K562 (cell line): ENCODE measurements around the gene SEC31A. TPM values are rescaled to one million over a fixed set of nuclear protein-coding genes. Genes with fewer than 3 reads are reported as not detected.
A peak's percentile ranks its signal among the peaks of the same experiment; 100 is the strongest.

Experiments
- COPS2 ChIP-seq: fragments of 450-650 bp; conservative IDR thresholded peaks from 2 replicates; pipeline ENCODE4 v1.6.1; 2016; ENCODE audit warnings: mild to moderate bottlenecking, moderate library complexity
- DDX20 ChIP-seq: fragments of 450-650 bp; IDR thresholded peaks from 2 replicates; pipeline ENCODE4 v1.6.1; 2016; ENCODE audit warnings: missing genetic modification characterization, low read depth, mild to moderate bottlenecking, missing compliant biosample characterization, moderate library complexity
- DMBX1 ChIP-seq: fragments of 250-450 bp; sonication (Bioruptor Pico); IDR thresholded peaks from 2 replicates; pipeline ENCODE4 v1.8.0; 2022; ENCODE audit warnings: inconsistent platforms, mild to moderate bottlenecking, moderate library complexity, borderline replicate concordance
- EGR1 ChIP-seq: fragments of 450-650 bp; conservative IDR thresholded peaks from 2 replicates; pipeline ENCODE4 v1.6.1; 2017; ENCODE audit warnings: mild to moderate bottlenecking
- ETV5 ChIP-seq: sonication (generic); formaldehyde crosslinking; IDR thresholded peaks from 2 replicates; pipeline ENCODE4 v1.4.0; 2020; ENCODE audit warnings: low read depth, mild to moderate bottlenecking, missing genetic modification reagents
- FOXA1 ChIP-seq: fragments of 450-650 bp; IDR thresholded peaks from 2 replicates; pipeline ENCODE4 v1.6.1; 2016; ENCODE audit warnings: mild to moderate bottlenecking, borderline replicate concordance
- HNRNPH1 ChIP-seq: fragments of 200-400 bp; formaldehyde crosslinking; optimal IDR thresholded peaks from 2 replicates; pipeline ENCODE3; 2017; ENCODE audit warnings: low read depth, mild to moderate bottlenecking, low read length, moderate library complexity
- NBN ChIP-seq: fragments of 450-650 bp; IDR thresholded peaks from 2 replicates; pipeline ENCODE4 v1.6.1; 2016; ENCODE audit warnings: low read depth, mild to moderate bottlenecking
- POLR2AphosphoS5 ChIP-seq: IDR thresholded peaks from 2 replicates; pipeline ENCODE4 v1.6.1; 2011; ENCODE audit warnings: mild to moderate bottlenecking, low read depth, low read length, moderate library complexity; ENCODE audit not compliant: control insufficient read depth, insufficient read depth
- PYGO2 ChIP-seq: fragments of 450-650 bp; IDR thresholded peaks from 2 replicates; pipeline ENCODE4 v1.6.1; 2016; ENCODE audit warnings: mild to moderate bottlenecking, missing genetic modification characterization, moderate library complexity, missing compliant biosample characterization
- SRF ChIP-seq, 2 experiments: fragments of 250-450, 450-650 bp in 1 of 2; sonication (Bioruptor Pico) in 1 of 2; sonication (generic) in 1 of 2; formaldehyde crosslinking; IDR thresholded peaks; 2 replicates each; pipeline versions ENCODE4 v1.5.0 to v1.5.1; 2020 to 2022; ENCODE audit warnings: mild to moderate bottlenecking in 1 of 2, missing genetic modification reagents in 1 of 2
- SRSF1 ChIP-seq: fragments of 200-400 bp; formaldehyde crosslinking; IDR thresholded peaks from 2 replicates; pipeline ENCODE4 v1.6.1; 2017; ENCODE audit warnings: mild to moderate bottlenecking, low read depth, low read length, moderate library complexity
- ZNF444 ChIP-seq: fragments of 250-450 bp; sonication (Bioruptor Pico); IDR thresholded peaks from 2 replicates; pipeline ENCODE4 v1.4.0; 2020; ENCODE audit warnings: mild to moderate bottlenecking, moderate library complexity
- ZNF717 ChIP-seq: fragments of 250-450 bp; sonication (Bioruptor Pico); IDR thresholded peaks from 2 replicates; pipeline ENCODE4 v1.5.0; 2021
- polyA plus RNA-seq, 8 experiments: library from polyadenylated mRNA; depleted of rRNA in 4 of 8; stranded (reverse) in 5 of 8; unstranded in 3 of 8; fragments of >200 nt; fragmentation: Nextera tagmentation in 2 of 8; fragmentation: Illumina TruSeq in 1 of 8; extraction: Ambion mirVana in 2 of 8; extraction: Trizol in 1 of 8; gene quantifications; 2 replicates each; pipeline versions ENCODE4 v1.2.1 to v1.2.3, GENCODE V29; 2011 to 2014; ENCODE audit warnings: inconsistent platforms in 1 of 8, missing spikeins in 1 of 8
- total RNA-seq, 7 experiments: library from RNA; depleted of rRNA in 6 of 7; stranded (reverse); fragments of >200 nt in 6 of 7; fragmentation: Illumina TruSeq in 2 of 7; extraction: Trizol in 2 of 7; gene quantifications; 2 replicates each; pipeline versions ENCODE4 v1.2.1 to v1.2.3, GENCODE V29; 2011 to 2021; ENCODE audit warnings: low replicate concordance in 1 of 7
- TF ChIP-seq, protein P1 (sequence below): fragments of 250-450 bp; sonication (Bioruptor Pico); IDR thresholded peaks from 2 replicates; pipeline ENCODE4 v1.5.0; 2020; ENCODE audit warnings: mild to moderate bottlenecking
- TF ChIP-seq, protein P2 (sequence below): fragments of 250-450 bp; sonication (Bioruptor Pico); IDR thresholded peaks from 2 replicates; pipeline ENCODE4 v1.4.0; 2020
- TF ChIP-seq, protein P3 (sequence below), 2 experiments: IDR thresholded peaks in 1 of 2; conservative IDR thresholded peaks in 1 of 2; 2 replicates each; pipeline ENCODE4 v1.6.1; 2016; ENCODE audit warnings: low read depth in 2 of 2, mild to moderate bottlenecking in 1 of 2, missing compliant biosample characterization in 1 of 2, missing genetic modification characterization in 1 of 2, moderate library complexity in 1 of 2

The SEC31A gene
- total and polyA plus RNA-seq, 9 of the 15 experiments (the other 6 are each of a cell fraction or from before 2014, with no cell fraction given): 78.9 to 241 (median 173) TPM

DNA sequence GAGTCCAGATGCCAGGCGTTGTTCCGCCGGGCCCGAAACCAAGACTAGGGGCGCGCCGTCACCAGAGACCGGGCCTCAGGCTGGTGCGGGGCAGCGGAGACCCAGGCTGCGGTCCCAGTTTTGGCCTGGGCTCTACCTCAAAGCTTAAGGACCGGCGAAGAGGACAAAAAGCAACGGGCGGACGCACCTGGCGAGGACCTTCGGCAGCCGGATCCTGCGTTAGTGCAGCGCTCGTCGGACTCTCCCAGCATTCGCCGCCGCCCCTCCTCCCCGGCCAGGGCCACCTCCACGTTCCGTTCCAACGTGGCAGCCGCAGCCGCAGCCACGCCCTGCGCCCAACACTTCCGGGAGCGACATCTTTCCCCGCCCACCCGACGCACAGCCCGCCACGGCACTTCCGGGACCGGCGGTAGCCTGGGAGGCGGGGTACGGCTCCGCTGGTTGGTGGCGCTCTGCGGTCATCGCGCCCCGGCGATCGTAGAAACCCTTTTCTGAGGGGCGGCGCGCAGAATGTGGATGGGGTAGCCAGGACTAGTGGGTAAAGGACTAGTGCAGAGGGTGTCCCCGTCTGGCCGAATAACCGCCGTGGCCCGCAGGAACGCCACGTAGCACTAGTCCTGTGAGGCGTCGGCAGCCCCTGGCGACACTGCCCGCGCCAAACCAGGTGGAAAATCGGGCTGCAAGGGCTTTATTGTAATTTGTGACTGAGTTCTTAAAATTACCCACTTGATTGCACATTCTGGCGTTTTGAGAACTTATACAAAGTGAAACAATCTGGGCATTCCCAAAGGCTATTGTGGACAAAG lies at the start of gene SEC31A (continued):
- TF ChIP-seq NBN (0 out of 2 replicates have a peak, but pooled peaks have one; percentile 20), ZNF444 (CRISPR knock-in tag) (no peak), SRSF1 (no peak), POLR2AphosphoS5 (peak; percentile 80), DDX20 (tag) (no peak), FOXA1 (no peak), COPS2 (no peak), DMBX1 (CRISPR knock-in tag) (no peak), SRF (CRISPR knock-in tag; IDR thresholded peaks at IDR 0.05) (0 out of 4 replicates have a peak, but pooled peaks of 1 of the 2 experiments have one; percentile 24), EGR1 (no peak; the same call in none of the 2 replicates), ETV5 (CRISPR knock-in tag) (peak; percentile 90), ZNF717 (CRISPR knock-in tag) (no peak), HNRNPH1 (no peak), PYGO2 (tag) (no peak)
- TF ChIP-seq, protein P1, sequence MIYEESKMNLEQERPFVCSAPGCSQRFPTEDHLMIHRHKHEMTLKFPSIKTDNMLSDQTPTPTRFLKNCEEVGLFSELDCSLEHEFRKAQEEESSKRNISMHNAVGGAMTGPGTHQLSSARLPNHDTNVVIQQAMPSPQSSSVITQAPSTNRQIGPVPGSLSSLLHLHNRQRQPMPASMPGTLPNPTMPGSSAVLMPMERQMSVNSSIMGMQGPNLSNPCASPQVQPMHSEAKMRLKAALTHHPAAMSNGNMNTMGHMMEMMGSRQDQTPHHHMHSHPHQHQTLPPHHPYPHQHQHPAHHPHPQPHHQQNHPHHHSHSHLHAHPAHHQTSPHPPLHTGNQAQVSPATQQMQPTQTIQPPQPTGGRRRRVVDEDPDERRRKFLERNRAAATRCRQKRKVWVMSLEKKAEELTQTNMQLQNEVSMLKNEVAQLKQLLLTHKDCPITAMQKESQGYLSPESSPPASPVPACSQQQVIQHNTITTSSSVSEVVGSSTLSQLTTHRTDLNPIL (CRISPR knock-in tag): no peak
- TF ChIP-seq, protein P2, sequence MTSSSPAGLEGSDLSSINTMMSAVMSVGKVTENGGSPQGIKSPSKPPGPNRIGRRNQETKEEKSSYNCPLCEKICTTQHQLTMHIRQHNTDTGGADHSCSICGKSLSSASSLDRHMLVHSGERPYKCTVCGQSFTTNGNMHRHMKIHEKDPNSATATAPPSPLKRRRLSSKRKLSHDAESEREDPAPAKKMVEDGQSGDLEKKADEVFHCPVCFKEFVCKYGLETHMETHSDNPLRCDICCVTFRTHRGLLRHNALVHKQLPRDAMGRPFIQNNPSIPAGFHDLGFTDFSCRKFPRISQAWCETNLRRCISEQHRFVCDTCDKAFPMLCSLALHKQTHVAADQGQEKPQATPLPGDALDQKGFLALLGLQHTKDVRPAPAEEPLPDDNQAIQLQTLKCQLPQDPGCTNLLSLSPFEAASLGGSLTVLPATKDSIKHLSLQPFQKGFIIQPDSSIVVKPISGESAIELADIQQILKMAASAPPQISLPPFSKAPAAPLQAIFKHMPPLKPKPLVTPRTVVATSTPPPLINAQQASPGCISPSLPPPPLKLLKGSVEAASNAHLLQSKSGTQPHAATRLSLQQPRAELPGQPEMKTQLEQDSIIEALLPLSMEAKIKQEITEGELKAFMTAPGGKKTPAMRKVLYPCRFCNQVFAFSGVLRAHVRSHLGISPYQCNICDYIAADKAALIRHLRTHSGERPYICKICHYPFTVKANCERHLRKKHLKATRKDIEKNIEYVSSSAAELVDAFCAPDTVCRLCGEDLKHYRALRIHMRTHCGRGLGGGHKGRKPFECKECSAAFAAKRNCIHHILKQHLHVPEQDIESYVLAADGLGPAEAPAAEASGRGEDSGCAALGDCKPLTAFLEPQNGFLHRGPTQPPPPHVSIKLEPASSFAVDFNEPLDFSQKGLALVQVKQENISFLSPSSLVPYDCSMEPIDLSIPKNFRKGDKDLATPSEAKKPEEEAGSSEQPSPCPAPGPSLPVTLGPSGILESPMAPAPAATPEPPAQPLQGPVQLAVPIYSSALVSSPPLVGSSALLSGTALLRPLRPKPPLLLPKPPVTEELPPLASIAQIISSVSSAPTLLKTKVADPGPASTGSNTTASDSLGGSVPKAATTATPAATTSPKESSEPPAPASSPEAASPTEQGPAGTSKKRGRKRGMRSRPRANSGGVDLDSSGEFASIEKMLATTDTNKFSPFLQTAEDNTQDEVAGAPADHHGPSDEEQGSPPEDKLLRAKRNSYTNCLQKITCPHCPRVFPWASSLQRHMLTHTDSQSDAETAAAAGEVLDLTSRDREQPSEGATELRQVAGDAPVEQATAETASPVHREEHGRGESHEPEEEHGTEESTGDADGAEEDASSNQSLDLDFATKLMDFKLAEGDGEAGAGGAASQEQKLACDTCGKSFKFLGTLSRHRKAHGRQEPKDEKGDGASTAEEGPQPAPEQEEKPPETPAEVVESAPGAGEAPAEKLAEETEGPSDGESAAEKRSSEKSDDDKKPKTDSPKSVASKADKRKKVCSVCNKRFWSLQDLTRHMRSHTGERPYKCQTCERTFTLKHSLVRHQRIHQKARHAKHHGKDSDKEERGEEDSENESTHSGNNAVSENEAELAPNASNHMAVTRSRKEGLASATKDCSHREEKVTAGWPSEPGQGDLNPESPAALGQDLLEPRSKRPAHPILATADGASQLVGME: no peak
- TF ChIP-seq, protein P3, sequence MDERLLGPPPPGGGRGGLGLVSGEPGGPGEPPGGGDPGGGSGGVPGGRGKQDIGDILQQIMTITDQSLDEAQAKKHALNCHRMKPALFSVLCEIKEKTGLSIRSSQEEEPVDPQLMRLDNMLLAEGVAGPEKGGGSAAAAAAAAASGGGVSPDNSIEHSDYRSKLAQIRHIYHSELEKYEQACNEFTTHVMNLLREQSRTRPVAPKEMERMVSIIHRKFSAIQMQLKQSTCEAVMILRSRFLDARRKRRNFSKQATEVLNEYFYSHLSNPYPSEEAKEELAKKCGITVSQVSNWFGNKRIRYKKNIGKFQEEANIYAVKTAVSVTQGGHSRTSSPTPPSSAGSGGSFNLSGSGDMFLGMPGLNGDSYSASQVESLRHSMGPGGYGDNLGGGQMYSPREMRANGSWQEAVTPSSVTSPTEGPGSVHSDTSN (CRISPR knock-in tag; IDR thresholded peaks at IDR 0.05; ENCODE audit: low read depth): no peak
- TF ChIP-seq, protein P3 (tag; conservative IDR thresholded peaks at IDR 0.05; ENCODE audit: low read depth): no peak
